Epidermal melanocyte (primary cell): ENCODE data around the gene FGFBP3.
"Not testable (repeated sequence)": the region's sequence is repeated elsewhere in the genome, so short reads cannot be mapped to it uniquely, and the experiment has no call there.

ENCODE experiments used
- DNase-seq: peaks from one replicate; pipeline ENCODE4 v3.0.0; 2011; ENCODE audit warnings: low spot score; ENCODE audit not compliant: insufficient read length

Gene FGFBP3

DNA sequence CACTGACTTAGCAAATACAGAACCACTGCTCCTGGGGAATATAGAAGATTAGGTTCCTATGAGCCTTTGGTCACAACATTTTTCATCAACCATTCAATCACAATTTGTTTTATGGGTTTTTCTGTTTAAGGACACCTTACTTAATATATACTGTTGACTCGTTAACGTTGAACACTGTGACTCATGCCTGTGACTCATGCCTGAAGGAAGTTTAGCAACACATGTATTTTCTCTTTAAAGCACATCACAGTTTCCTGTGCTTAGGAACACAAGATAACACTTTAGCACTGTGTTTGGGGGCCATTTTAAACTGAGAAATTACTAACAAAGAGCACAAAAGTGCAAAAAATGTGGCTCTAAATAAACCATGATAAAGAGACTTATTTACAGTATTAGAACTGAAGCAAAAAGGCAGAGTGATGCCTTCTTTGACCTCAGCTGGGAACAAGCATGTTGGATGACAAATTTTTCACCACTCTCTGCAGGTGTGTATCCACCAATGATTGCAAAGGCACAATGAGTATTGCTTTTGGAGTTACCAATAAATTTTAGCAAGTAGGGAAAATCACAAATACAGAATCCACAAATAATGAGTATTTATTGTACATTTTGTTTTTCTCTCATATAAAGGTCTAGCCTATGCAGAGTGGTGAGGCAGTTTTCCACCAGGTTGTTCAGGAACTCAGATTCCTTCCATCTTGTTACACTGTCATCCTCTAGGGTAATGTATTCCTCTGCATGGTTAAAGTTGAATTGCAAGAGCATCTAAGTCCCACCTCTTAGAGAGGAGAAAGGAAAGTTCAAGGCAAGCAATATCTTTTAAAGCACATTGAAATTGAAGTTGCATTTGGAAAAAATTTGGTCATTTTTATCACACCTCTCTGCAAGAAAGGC lies 7.3 kb downstream of the FGFBP3 start:
- no peak for DNase-seq

- DNase-seq = no peak
Measured at GRCh38 chr10:91897421-91897820, 11.9 kb downstream of the FGFBP3 start.

DNA sequence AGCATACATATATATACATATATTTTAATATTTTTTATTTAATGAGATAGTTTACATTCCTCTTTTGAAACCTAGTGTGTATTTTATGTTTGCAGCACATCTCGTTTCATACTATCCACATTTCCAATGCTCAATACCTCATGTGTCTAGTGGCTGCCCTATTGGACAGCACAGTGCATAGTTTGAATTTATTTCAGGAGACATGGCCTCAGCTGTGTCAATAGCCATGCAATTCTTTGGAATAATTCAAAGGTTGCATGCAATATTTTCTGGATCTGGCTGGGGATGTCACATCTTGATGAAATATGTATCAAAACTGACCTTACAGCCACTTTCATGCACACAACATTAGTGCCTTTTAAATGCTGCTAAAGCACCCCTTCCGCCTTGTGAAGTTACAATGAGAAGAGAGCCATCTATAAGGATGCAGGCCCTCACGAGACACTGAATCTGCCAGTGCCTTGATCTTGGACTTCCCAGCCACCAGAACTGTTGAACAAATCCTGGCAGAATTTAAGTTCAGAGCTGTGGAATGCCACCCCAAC lies 13.0 kb downstream of the FGFBP3 start:
- DNase-seq = no peak

DNA sequence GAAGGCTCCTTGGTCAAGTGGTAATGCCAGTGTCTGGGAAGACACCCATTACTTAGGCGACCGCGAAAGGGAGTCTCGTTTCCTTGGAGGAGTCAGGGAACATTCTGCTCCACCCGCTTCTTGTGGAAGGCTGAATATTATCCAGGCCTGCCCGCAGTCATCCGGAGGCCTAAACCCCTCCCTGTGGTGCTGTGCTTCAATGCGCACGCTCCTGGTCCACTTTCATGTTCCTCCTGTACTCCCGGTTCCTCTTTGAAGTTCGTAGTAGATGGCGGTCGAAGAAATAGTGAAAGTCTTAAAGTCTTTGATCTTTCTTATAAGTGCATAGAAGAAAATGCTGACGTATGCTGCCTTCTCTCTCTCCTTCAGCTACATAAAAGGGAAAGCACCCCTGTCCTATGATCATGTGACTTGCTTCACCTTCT lies 15.0 kb downstream of the FGFBP3 start:
- DNase-seq = not testable (repeated sequence)

GRCh38 chr10:91893051-91893450 lies 16.2 kb downstream of the FGFBP3 start:
- no peak for DNase-seq

GRCh38 chr10:91891125-91892001 lies 17.9 kb downstream of the FGFBP3 start:
- no peak for DNase-seq

DNA sequence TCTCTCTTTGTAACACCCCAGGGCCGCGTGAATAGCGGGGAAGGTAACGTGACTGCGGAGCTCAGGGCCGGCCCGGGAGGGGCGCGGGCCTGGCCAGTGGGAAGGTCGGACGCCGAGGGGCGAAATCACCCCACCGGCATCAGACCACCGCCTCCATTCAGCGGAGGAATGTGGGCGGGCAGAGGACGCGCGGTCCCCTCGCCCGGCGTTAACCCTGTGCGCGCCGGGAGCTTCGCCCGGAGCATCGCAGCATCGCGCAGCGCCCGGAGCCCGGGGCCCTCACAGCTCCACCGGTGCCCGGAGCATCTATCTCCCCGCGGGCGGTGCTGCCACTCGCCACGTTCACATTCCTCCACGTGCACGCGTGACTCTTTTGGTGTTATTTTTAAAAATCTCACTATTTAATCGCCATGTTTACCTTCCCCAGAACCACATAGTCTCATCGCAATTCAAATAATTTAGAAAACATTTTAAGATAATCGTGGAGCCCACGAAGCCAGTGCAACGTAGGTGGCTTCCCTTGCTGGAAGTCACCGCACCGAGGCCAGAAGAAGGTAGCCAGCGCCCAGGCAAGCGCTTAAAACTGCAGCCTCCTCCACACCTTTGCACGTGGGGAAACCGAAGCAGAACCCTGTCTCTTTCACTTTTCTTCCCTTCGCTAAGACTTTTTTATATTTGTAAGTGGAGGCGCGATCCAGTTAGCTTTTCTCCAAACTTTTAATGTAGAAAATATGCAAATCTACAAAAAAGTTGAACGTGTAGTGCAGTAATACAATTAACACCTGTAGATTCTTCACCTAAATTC lies 21.8 kb downstream of the FGFBP3 start:
- no peak for DNase-seq

DNA sequence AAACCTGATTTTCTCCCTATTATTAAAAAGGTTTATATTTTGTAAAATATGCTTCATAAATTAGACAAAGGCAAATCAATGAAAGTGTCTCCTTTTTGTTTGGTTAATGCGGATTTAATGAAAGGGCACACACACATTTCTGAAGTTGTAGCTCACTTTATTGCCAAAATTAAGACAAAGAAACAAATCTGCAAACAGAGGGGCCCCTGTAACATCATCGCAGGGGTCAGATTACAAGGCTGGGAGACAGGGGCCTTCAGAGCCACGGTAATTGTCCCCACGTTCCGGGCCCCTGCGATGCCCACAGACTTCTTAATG lies 22.4 kb downstream of the FGFBP3 start:
- no peak for DNase-seq

DNA sequence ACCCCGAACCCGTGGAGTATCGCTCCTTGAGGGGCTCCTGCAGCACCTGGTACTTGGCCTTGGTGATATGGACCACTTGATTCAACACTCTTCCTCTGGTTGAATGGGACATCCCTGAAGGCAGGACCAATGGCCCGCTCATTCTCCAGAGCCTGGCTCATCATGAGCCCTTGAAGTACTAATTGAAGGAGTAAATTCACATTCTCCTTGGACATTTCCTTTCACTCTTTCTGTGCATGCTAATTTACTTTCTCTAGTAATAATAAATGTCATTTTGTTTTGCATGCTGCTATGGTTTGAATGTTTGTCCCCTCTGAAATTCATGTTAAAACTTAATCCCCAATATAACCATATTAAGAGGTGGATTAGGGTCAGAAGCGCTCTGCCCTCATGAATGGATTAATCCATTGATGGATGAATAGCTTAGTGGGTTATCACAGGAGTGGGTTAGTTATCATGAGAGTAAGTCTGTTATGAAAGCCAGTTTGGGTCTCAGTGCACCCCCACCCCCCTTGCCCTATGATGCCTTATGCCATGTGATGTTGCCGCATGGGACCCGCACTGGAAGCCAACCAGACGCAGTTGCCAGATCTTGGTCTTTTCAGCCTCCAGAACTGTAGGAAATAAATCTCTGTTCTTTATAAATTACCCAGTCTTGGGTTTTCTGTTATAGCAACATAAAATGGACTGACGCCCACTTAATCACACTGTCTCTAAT lies 23.8 kb downstream of the FGFBP3 start:
- no peak for DNase-seq

DNA sequence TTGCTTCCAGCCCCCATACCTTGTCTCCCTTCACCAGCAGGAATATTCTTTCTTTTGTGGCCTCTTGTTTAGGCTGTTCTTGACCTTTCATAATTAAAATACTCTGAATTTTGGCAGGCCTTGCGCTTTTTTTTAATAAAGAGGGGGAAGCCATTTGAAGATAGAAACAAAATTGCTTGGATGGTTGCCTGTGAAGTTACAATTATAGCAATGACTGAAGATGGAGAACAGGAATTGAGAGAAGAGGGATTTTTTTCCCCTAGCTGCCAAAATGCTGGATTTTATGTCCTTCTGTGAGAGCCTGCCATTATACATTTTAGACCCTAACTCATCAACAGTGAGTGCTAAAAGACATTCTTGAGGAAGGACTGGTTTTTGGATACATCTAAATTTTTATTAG lies 24.8 kb downstream of the FGFBP3 start:
- DNase-seq = no peak

DNA sequence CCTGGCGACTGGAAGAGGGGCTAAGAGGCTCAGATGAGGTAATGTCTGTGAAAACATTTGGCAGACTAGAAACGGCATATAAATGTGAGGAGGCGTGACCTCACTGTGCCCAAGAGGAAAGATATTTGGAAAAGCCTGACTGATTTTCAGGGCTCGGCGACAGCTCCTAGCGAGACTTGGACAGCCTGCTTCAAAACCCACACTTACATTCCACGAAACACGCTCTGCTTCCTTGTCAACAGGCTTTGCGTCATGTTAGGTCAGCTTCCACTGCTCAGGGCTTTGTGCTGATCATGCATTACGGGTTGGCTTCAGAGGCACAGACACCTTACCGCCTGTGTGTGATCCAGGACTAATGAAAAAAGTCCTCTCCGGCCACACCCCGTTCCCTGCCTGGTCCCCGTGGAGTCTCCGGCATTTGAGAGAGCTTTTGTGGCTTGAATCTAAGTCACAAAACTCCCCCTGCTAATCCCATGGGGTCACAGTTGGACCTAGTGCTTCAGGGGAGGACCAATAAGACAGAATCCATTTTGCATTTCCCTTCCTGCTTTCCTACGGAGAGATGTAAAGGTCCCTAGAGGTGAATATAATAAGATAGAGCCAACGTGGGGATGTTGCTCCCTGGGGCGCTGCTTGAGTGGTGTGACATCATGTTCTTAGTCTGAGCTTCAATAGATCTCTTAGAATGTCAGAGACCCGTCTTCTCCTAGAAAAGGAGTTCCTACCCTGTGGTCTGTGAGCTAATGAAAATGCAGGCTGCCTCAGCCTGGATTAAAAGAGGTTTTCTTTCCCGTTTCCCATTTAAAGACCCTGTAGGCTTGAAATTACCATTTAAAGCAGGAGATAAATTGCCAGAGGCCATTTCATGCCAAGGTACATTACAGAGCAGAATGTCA lies 25.5 kb downstream of the FGFBP3 start:
- no peak for DNase-seq

- no peak for DNase-seq
Measured at GRCh38 chr10:91880310-91880709, 29.0 kb downstream of the FGFBP3 start.

GRCh38 chr10:91879515-91880170 lies 29.6 kb downstream of the FGFBP3 start:
- no peak for DNase-seq

DNA sequence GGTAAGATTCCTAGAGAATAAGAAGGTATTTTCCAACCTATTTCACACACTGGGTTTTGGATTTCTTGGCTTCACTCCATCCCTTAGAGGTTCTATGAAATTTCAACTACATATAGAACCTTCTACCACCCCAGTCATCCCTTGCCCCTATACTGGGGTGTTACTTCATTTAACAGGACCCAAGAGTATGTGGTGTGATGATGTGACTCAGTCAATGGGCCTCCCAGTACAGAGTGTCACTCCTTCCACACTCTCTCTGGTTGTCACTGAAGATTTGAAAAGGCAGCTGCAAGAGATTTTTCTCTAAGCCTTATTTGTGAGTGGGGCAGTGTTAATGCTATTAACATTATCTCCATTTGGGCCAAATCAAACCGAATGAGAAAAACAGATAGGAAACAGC lies 33.5 kb downstream of the FGFBP3 start:
- no peak for DNase-seq

GRCh38 chr10:91875156-91875555 lies 34.1 kb downstream of the FGFBP3 start:
- no peak for DNase-seq

GRCh38 chr10:91865562-91866081 lies 43.7 kb downstream of the FGFBP3 start:
- DNase-seq = no peak

DNA sequence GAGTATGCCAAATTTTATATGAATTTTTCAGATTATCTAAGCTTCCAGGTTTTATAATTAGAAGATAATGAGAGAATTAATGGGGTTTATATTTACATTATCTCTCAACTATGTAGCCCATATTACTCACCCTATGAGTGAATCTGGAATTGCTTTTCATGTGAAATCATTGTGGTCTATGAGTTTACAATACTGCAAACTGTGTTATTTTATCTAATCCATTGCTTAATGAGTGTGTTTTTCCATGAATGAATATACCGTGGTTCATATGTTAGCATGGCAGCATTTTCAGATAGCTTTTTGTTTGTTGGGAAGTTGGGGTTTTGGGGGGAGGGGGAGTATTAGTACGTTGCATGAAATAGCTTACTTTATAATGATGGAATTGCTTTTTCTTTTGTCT lies 44.5 kb downstream of the FGFBP3 start:
- DNase-seq = no peak

- no peak for DNase-seq
Measured at GRCh38 chr10:91864099-91864498, 45.2 kb downstream of the FGFBP3 start.

DNA sequence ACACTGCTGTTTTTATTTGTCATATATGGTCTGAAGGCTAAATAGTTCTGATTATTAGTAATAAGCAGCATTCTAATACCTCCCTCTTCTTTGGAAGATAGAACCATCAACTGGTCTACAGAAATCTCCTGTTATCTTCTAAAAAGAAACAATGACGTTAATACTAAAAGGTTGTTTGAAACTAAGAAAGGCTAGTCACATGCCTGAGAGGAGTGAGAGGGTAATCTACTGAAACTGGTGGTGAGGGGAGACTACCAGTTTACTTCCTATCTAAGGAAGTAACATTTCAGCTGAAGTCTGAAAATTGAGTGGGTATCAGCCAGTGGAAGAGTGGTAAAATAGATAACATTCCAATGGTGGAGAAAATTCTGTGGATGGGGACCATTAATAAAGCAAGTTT lies 48.4 kb downstream of the FGFBP3 start:
- no peak for DNase-seq
